Medulla oblongata (tissue), 1 donor: ENCODE measurements around the gene THAP8.
"Not testable (repeated sequence)": the region's sequence is repeated elsewhere in the genome, so short reads cannot be mapped to it uniquely, and the experiment has no call there.

Source experiments
- DNase-seq: peaks from one replicate; pipeline ENCODE4 v3.0.0-alpha.2; 2015; ENCODE audit errors: extremely low spot score

Gene THAP8

DNA sequence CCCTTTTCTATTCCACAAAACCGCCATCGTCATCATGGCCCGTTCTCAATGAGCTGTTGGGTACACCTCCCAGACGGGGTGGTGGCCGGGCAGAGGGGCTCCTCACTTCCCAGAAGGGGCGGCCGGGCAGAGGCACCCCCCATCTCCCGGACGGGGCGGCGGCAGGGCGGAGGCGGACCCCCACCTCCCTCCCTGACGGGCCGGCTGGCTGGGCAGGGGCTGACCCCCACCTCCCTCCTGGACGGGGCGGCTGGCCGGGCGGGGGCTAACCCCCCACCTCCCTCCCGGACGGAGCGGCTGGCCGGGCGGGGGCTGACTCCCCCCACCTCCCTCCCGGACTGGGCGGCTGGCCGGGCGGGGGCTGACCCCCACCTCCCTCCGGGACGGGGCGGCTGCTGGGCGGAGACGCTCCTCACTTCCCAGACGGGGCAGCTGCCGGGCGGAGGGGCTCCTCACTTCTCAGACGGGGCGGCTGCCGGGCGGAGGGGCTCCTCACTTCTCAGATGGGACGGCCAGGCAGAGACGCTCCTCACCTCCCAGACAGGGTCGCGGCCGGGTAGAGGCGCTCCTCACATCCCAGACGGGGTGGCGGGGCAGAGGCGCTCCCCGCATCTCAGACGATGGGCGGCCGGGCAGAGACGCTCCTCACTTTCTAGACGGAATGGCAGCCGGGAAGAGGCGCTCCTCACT is 14.9 kb upstream of the THAP8 start:
- DNase-seq: not testable (repeated sequence)

DNA sequence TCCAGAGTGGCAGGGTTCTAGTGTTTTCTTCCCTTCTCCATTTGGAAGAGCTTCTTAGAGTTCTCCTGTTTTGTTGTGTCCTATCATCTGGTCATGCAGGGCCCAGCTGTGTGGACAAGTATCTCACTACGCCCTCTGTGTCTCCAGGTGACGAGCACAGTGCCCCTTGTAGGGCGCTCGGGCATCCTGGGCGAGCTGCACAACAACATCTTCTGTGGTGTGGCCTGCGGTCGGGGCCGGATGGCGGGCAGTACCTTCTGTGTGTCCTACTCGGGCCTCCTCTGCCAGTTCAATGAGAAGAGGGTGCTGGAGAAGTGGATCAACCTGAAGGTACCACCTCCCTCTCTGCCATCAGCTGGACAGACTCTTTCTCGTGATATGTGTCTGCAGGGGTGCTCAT is 13.6 kb upstream of the THAP8 start:
- no peak for DNase-seq

DNA sequence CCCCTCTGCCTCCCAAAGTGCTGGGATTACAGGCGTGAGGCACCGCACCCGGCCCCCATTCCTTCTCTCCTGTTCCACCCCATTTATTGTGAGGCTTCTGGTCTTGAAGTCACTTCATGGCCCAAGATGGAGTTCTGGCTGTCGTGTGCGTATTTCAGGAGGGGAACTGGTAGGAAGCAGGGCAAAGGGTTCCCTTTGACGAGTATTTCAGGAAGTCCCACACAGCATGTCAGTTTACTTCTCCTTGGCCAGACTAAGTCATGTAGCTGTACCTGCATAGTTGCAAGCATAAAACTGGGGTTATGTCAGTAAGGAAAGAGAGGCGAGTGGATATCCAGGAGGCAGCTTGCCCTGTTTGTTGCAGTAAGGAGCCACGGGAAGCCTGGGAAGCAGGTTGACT is 10.7 kb upstream of the THAP8 start:
- no peak for DNase-seq

DNA sequence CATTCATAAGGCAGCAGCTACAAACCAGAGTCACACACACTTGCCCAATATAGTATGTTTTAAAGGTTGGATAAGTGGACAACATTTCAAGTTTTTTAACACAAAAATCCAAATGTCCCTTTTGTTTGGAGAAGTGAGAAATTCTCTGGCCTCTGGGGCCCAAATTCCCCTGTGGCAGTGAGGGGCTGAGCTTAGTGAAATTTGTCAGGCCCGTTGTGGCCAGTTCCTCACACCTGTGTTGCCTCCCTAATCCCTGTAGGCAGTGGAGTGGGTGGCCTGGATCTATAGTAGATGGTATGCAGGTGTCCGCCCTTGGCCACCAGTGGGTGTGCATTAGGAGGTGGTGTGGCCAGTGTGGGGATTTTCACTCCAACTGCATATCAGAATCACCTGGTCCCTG is 7.3 kb upstream of the THAP8 start:
- no peak for DNase-seq

DNA sequence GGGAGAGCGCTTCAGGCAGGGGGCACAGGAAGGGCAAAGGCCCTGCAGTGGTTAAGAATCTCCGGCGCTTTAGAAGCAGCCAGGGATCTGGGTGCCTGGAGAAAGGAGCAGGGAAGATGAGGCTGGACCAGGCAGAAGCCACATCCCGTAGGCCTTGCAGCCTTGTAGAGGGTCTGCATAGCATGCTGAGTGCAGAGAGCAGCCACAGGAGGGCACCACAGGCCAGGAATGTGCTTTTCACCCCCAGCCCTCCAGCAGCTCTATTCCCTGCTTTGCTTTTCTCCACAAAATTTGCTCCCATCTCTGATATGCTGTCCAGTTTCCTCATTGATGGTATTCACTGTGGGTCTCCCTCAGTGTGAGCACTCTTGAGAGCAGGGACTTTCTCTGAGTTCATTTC is 6.3 kb upstream of the THAP8 start:
- peak; percentile 81 for DNase-seq

DNA sequence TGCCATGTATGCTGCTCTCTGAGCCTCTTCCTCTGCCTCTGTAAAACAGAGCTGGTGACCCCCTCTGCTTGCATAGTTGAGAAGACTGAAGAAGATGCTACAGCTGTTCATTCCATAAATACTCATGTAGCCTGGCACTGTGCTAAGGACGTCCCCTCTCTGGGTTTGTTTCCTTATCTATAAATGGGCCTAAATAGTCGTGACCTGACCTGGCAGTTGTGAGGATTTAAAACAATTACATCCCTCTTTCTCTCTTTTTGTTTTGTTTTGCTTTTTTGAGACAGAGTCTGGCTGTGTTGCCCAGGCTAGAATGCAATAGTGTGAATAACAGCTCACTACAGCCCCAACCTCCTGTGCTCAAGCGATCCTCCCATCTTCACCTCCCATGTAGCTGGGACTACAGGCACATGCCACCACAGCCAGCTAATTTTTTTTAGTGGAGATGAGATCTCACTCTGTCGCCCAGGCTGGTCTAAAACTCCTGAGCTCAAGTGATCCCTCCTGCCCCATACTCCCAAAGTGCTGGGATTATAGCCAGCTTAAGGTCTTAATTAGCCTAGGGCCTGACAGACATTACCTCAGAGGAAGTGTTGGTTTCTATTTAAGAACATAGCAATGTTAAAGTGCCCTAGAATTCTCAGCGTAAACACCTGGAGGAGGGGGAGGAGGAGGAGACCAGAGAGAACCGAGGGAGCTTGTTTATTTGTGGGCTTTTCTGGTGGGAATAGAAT is 5.3 kb upstream of the THAP8 start:
- no peak for DNase-seq

DNA sequence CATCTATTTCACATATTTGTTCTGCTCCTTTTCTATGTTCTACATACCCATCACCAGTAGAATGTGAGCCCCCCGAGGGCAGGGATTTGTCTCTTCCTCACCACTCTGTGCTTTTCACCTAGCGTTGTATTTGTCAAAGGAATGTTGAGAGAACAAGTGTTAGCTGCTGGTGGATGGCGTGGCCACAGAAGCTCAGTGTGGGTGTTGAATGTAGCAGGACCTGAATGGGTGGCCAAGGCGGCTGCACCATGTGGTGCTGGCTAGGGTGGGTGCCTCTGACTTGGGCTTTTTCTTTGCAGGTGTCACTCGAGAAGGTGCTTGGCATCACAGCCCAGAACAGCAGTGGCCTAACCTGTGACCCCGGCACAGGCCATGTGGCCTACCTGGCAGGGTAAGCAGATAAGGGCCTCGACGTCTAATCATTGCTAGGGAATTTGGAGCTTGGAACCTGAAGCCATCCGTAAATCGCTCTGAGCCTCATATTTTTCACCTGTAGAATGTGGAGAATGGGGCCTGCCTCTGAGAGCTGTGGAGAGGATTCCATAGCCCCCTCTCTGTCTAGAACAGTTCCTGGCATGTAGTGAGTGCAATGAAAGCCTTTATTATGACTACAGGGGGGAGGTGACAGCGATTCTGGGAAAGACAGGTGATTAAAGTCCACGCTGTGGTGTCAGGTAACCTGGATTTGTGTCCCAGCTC is 4.5 kb upstream of the THAP8 start:
- DNase-seq: no peak

DNA sequence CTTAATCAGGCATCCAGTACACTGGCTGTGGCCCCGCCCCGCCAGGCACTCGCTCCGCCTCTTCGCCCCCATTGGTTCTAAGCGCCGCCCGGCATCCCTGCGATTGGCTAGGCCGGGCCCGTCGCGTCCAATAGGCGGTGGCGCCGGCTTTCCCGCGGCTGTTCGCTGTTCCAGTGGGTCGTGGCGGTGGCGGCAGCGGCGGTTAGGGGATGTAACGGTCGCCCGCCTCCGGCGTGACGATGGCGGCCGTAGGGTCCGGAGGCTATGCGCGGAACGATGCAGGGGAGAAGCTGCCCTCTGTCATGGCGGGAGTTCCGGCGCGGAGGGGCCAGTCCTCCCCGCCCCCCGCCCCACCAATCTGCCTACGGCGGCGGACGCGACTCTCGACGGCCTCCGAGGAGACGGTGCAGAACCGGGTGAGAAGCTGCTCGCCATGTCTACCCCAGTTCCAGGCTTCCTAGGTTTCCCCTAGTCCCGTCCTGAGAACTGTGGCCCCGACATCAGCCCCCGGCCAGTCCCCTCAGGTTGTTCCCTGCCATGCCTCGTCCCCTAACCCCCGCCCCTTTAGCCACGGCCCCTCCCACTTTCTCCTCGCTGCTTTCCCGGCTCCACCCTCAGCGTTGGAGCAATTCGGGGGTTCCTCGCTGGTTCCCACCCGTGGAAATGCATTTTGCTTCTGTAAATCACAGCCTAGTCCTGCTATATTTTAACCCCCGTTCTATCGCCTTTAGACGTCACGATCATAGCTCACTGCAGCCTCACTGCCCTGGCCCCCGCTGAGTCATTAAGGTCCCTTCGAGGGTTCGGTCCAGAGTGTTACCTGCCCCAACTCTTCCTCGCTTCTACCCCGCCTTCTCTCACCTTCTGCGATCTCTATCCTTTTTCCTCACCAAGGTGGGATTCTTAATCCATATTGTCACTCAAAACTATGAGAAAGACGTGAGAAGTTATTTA is 925 bp upstream of the THAP8 start, which contains the start of gene WDR62:
Gene WDR62 (plus strand): TSS at position 165 of the 954 bp plus-strand sequence. CDS start 75 bp downstream, at position 240.
- DNase-seq: no peak

DNA sequence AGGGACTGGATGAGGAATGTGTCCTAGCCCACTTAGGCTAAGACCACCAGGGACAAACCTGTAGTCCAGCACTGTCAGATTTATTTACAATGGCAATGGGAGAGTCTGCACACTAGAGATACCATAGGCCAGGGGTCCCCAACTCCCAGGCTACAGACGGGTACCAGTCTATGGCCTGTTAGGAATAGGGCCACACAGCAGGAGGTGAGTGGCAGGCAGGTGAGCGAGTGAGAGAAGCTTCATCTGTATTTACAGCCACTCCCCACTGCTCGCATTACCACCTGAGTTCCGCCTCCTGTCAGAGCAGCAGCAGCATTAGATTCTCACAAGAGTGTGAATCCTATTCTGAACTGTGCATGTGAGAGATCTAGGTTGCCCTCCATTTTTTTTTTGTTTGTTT is 2.4 kb downstream of the THAP8 start:
- no peak for DNase-seq

DNA sequence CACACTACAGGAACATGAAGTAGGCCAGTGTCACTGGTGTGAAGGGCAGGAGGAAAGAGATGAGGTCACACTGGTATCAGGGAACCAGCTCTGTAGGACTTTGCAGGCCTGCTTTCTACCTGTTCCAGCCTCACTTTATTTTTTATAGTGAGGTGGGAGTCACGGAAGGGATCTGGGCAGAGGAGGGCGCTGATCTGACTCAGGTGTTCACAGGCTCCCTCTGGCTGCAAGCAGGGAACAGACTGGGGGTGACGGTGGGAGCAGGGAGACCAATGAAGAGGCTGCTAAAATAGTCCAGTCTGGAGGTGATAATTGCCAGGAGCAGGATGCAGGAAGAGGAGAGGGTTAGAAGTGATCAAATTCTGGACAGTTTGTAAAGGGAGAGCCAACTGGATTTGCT is 2.8 kb downstream of the THAP8 start:
- DNase-seq: no peak

DNA sequence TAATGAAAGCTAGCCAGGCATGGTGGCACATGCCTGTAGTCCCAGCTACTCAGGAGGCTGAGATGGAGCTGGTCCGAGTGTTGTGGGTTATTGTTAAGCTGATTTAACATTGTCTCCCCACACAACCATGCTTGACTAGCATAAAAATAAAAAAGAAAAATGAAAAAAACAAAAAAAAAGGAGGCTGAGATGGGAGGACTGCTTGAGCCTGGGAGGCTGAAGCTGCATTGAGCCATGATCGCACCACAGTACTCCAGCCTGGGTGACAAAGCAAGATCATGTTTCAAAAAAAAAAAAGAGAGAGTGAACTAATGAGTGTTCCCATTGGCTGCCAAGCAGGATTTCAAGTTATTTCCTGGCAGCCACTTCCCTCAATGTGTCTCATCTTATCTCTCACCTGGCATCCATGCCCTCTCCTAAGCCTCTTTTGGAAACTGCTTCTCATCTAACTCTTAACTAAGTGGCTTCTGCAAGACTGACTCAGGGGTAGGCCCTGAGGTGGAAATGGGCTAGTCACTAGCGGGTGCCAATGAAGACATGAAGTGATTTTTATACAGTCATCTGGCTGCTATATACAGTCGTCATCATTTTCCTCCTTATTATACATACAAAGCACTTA is 4.9 kb downstream of the THAP8 start:
- no peak for DNase-seq

DNA sequence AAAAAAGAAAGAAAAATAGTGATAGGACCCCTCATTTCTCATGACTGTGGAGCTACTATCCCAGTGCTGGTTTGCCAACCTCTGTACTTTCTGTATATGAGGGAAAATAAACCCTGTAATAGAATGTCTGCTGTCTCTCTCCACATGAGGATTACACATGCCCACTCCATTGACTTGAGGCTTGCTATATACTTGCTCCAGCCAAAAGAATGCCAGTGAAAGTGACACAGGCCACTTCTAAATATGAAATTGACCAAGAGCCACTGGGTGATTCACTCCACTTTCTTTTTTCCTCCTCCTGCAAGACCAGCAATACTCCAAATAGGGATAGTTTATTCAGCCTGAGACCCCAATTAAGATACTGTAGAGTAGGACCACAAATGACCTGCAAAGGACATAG is 6.2 kb downstream of the THAP8 start:
- DNase-seq: no peak

DNA sequence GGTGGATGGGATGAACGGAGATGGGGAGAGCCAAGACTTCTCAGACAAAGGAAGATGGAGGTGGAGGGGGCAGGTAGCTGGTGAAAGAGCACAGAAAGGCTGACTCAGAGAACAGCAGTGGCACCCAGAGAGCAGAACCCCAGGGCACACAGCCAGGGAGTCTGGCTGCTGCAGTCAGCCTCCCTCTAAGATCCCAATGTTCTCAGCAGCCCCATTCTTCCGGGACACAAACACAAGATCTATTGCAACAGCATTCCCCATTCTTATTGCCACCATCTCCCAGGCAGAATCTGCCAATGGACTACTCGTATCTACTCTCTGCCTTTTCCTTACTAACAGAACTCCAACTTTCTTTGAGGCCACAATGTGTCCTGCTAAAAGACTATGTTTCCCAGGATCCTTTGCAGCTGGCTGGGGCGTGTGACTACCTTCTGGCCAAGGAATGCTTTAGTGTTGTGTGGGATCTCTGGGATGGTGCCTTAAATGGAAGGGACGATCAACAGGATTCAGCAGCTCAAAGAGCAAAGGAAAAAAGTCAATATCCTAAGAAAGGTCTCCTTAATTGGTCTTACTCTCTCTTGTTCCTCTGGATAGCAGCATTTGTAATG is 7.5 kb downstream of the THAP8 start:
- DNase-seq: peak; percentile 57

DNA sequence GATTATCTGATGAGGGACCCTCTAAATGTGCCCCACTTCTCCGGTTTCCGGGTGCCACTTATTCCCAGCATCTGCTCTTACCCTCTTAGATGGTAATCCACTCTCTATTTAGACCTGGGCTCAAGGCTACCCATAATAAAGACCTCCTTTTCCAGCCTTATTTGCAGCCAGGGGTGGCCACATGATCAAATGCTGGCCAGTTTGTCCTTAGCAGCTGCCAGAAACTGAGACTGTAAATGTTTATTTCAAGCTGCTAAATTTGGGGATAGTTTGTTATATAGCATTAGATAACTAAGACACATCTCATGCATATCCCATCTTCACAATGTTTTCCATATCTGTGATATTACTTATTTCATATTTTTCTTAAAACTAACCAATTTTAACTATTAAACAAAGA is 10.1 kb downstream of the THAP8 start:
- peak; percentile 75 for DNase-seq

DNA sequence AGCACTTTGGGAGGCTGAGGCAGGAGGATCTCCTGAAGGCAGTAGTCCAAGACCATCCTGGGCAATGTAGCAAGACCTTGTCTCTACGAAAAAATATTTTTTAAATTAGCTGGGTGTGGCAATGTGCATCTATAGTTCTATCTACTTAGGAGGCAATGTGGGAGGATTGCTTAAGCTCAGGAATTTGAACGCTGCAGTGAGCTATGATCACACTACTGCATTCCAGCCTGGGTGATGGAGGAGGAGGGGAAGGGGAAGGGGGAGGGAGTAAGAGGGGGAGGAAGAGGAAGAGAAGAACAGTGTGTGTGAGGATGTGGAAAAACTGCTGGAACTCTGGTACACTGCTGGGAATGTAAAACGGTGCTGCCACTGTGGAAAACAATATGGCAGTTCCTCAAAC is 12.3 kb downstream of the THAP8 start:
- DNase-seq: no peak

DNA sequence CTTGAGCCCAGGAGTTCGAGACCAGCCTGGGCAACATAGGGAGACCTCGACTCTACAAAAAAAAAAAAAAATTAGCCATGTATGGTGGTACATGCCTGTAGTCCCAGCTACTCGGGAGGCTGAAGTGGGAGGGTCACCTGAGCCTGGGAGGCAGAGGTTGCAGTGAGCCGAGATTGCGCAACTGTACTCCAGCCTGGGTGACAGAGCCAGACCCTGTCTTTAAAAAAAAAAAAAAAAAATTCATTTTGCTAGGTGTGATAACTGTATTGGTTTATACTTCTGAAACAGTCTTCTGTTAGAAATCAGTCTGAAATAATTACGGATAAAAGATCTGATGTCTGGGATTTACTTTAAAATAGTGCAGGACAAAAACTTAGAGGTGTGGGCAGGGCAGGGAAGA is 13.0 kb downstream of the THAP8 start:
- not testable (repeated sequence) for DNase-seq

DNA sequence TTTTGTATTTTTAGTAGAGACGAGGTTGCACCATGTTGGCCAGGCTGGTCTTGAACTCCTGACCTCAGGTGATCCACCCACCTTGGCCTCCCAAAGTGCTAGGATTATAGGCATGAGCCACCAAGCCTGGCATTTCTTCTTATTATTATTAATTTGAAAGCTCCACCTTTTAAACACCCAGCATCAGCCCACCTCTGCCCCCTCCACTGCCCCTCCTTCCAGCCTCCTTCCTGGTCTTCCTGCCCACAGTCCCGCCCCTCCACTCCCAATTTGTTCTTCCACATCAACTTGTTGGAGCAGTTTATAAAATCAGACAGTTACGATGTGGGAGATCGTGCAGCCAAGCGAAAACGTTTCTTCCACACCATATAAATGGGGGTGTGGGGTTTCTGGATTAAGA is 13.6 kb downstream of the THAP8 start:
- DNase-seq: no peak

DNA sequence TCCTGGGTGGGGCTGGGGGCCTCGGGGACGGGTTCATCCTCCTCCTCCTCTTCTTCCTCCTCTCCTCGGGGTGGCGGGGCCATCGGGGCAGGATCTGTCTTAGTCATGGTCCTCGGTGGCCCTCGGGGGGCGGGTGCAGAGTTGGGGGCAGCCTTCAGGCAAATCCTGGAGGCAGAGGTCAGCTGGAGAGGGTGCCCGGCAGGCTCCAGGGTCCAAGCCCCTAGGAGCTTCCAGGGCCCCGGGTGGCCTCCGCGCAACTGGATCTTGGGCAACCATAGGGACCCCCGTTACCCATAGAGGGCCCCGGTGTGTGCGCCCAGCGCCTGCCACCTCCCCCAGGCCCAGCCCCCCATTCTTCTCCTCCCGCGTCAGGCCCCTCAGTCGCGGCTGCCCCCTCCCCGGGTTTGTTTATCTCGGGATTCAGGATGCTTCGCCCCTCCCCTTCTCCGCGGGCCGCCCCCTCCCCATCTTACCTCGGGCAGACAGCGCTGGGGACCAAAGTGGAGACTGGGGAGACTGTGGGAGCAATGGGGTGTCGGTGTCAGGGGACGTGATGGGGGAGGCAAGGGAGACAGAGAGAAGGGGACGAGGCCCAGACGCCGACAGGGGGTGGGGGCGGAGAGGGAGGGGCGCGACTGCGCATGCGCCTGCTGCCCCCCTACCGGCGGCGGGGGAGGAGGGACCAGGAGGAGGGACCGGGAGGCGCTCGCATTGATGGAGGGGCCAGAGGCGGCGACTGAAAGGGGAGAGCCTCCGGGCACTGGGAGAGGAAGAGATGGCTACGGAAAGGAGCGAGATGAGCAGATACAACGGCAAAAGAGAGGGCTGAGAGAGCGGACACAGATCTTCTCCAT is 21.6 kb downstream of the THAP8 start, which contains the start of gene CLIP3:
Gene CLIP3 (minus strand): TSS at position 623 of the 854 bp plus-strand sequence. CDS start 516 bp downstream, at position 107.
- DNase-seq: peak; percentile 83

DNA sequence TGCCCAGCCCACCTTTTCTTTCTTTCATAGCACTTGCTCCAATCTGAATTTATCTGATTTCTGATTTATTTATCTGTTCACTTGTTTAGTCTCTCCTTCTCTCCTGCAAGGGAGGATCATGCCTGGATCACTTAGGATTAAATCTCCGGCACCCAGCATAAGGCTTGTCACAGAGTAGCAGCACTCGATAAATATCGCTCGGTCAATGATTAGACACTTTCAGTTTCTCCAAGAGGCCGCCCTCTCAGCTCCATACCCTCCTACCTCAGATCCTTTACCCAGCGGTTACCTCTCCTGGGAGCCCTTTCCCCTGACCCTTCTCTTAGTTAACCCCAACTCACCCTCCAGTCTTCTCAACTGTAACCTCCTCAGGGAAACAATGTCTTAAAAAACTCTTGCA is 22.8 kb downstream of the THAP8 start:
- DNase-seq: no peak
